Ascending aorta (tissue), 2 donors: Measurements from ENCODE around the gene KPNA2. TPM values are rescaled to one million over a fixed set of nuclear protein-coding genes. Genes with fewer than 3 reads are reported as not detected.
A peak's percentile ranks its signal among the peaks of the same experiment; 100 is the strongest.

Experiments used
- DNase-seq, 2 donors: peaks; one replicate each; pipeline ENCODE4 v3.0.0-alpha.2; 2019; ENCODE audit warnings: low spot score in 2 of 2
- H3K27ac ChIP-seq, 2 donors: fragments of 200-600 bp; sonication (generic); one replicate each; pipeline ENCODE4 v1.5.1; 2016 to 2017; ENCODE audit warnings: mild to moderate bottlenecking in 1 of 2
- H3K27me3 ChIP-seq: fragments of 200-600 bp; sonication (generic); one replicate; pipeline ENCODE4 v1.5.1; 2017
- H3K36me3 ChIP-seq, 2 donors: fragments of 200-600 bp; sonication (generic); one replicate each; pipeline ENCODE4 v1.5.1; 2016
- H3K4me1 ChIP-seq, 2 donors: fragments of 200-600 bp; sonication (generic); one replicate each; pipeline ENCODE4 v1.5.1; 2016 to 2017; ENCODE audit warnings: mild to moderate bottlenecking in 1 of 2
- H3K4me3 ChIP-seq, 2 donors: fragments of 200-600 bp; sonication (generic); one replicate each; pipeline ENCODE4 v1.5.1; 2016 to 2017; ENCODE audit warnings: mild to moderate bottlenecking in 1 of 2
- H3K9me3 ChIP-seq, 2 donors: fragments of 200-600 bp; sonication (generic); one replicate each; pipeline ENCODE4 v1.5.1; 2016
- intact Hi-C: fragments of 100-400 bp; cut with DNase I; formaldehyde crosslinking; loops from one replicate; pipeline ENCODE4 v1.15.1; 2023
- total RNA-seq: library from RNA; depleted of rRNA; stranded (reverse); fragments of >200 nt; gene quantifications from one replicate; pipeline ENCODE4 v1.1.0, GENCODE V29; 2016
- TF ChIP-seq, protein P1 (sequence below), 3 experiments: fragments of 200-600 bp in 2 of 3; fragments of 450-650 bp in 1 of 3; sonication (generic) in 2 of 3; IDR thresholded peaks; one replicate each; pipeline ENCODE4 v1.5.1; 2016 to 2019; ENCODE audit warnings: antibody characterized with exemption in 3 of 3, mild to moderate bottlenecking in 1 of 3, moderate library complexity in 1 of 3

KPNA2 gene
- total RNA-seq, result 11.6 TPM

DNA sequence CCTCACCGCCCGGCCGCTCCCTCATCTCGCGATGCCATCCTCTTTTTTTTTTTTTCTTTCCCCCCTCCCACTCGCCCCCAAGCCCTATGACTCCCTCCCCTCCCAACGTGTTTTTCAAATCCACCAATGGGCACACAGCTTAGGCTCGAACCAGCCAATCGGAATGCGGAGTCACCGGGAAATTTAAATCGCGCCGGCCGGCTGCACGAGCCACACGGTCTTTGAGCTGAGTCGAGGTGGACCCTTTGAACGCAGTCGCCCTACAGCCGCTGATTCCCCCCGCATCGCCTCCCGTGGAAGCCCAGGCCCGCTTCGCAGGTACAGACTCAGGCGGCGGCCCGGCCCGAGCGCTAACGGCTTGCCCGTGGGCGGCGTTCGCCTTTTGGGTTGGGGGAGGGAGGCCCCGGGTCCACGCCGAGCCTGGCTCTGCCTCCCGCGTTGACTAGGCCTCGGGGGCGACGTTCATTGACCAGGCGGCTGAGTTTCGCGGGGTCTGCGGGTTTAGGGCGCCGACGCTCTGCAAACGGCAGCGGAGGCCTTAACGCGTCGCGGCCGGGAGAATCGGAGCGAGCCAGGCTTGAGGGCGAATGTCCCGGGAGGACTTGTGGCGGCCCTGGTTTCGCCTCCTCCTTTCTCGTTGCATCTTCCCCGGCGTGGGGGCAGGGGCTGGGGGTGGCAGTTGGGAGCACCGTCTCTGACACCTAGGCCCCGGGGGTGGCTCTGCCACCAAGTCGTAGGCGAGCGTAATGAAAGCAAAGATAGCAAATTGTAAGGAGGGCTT is at the start of gene KPNA2:
TSS of gene KPNA2 (plus strand) at position 213 of the 781 bp plus-strand sequence. CDS start 1,398 bp downstream, outside the sequence.
- Histone ChIP-seq H3K4me3 (peak within 1 kb of the TSS; percentile 90 to 97), H3K36me3 (peaks cover 12 to 18% of the 10 kb centered on the region in 2 donors), H3K9me3 (no peaks in the 10 kb centered on the region), H3K27ac (peak within 1 kb of the TSS; percentile 64 to 76), H3K4me1 (peaks cover 0 to 7% of the 10 kb centered on the region in 2 donors), H3K27me3 (no peaks in the 10 kb centered on the region)
- TF ChIP-seq, protein P1, sequence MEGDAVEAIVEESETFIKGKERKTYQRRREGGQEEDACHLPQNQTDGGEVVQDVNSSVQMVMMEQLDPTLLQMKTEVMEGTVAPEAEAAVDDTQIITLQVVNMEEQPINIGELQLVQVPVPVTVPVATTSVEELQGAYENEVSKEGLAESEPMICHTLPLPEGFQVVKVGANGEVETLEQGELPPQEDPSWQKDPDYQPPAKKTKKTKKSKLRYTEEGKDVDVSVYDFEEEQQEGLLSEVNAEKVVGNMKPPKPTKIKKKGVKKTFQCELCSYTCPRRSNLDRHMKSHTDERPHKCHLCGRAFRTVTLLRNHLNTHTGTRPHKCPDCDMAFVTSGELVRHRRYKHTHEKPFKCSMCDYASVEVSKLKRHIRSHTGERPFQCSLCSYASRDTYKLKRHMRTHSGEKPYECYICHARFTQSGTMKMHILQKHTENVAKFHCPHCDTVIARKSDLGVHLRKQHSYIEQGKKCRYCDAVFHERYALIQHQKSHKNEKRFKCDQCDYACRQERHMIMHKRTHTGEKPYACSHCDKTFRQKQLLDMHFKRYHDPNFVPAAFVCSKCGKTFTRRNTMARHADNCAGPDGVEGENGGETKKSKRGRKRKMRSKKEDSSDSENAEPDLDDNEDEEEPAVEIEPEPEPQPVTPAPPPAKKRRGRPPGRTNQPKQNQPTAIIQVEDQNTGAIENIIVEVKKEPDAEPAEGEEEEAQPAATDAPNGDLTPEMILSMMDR (IDR thresholded peaks at IDR 0.05), result no peak
- intact Hi-C loops, result loop anchor here (1.0 to 10.0 kb wide), 6 partner anchors 15 to 419 kb away; partner anchors contain the start of genes BPTF, NOL11 and WIPI1
- peak; percentile 78 to 95 for DNase-seq

DNA sequence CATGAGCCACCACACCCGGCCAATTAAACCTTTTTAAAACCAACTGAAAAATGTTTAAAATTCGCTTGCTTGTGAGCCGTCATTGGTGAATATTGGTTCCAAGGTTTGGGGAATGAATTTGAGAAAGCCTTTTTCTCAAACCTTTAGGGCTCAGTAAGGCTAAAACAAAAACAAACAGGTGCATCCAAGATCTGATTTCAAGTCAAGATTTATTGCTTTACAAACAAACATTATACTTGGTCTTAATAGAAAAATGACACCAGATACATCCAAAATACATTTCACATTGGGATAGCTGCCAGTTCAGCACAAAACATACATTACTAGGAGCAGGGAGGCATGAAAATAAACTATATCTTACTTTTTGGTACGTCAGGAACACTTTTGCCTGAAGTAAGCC is 44.6 kb upstream of the KPNA2 start:
- TF ChIP-seq, protein P1 (IDR thresholded peaks at IDR 0.05), result no peak
- Histone ChIP-seq H3K36me3 (no peaks in the 10 kb centered on the region), H3K4me1 (peaks cover 4 to 7% of the 10 kb centered on the region in 2 donors), H3K27me3 (no peaks in the 10 kb centered on the region), H3K4me3 (no peak overlapping the region), H3K9me3 (no peaks in the 10 kb centered on the region), H3K27ac (no peak overlapping the region)
- no peak for DNase-seq
- intact Hi-C loops, result no loop called here

DNA sequence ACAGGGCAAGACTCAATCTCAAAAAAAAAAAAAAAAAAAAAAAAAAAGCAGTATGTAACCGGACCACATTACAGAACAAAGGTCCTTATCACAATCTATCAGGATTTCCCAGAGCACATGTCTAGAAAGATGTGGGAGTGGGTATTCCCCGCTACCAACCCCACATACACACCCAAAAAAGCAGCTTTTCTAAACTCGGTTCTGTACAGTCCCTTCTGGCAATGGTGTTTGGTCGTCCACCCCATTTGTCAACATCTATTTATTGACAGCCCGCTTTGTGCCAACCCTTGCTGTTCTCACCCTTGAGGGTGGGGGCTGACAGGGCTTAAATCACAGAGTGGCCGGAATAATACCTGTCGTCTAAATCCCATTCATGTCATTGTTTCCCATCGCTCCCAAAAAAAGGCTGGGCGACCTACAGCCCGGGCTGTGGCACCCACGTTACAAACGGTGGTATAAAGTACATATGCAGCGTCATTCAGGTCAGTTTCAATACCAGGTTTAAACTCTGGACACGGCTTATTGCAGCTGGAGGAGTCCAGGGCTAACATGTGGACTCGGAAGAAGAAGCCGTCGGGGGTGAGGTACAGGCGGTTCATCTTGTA is 42.9 kb upstream of the KPNA2 start:
- Histone ChIP-seq H3K4me3 (peak overlapping the region; percentile 52 to 82), H3K27ac (peak overlapping the region; percentile 76 to 95), H3K27me3 (no peaks in the 10 kb centered on the region), H3K4me1 (peaks cover 4 to 9% of the 10 kb centered on the region in 2 donors), H3K36me3 (no peaks in the 10 kb centered on the region), H3K9me3 (no peaks in the 10 kb centered on the region)
- DNase-seq, result no peak
- TF ChIP-seq, protein P1 (IDR thresholded peaks at IDR 0.05), result no peak
- intact Hi-C loops, result loop anchor here (1.0 to 2.0 kb wide), 3 partner anchors 28 to 1334 kb away; partner anchors contain the start of gene ABCA5

DNA sequence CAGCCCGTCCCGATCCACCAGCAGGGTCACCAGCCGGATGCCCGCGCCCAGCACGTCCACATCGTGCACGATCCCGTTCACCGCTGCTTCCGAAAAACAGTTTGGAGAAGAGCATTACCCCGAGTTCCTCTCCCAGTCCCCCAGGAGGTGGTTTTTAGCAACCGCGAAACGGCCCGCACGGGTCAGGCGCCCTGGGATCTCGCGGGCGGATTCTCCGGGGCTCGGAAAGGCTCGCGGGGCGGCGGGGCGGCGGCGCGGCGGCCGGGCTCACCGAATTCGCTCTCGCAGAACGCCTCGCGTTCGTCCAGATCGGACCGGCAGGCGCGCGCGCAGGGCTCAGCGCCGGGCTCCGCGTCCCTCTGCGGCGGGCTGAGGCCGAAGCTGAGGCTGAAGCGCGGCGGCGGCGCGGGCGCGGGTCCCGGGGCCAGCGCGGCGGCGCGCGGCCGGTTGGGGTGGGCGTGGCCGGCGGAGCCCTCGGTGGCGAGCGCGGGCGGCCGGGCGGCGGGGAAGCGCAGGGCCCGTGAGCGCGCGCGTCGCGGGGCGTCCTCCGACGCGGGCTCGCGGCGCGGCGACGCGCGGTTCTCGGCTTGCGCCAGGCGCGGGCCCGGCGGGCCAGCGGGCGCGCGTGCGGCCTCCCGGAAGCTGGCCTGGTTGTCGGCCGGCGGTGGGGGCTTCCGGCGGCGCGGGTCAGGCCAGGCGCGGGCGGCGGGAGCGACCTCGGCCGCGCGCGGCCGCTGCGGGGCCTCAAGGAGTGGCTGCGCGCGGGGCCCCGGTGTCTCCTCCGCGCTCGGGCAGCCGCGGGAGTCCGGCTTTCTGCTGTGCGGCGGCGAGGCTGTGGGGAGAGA is 42.2 kb upstream of the KPNA2 start:
- intact Hi-C loops, result loop anchor here (1.0 to 2.0 kb wide), 3 partner anchors 27 to 1333 kb away; partner anchors contain the start of gene ABCA5
- DNase-seq, result peak in 1 of 2 donors; percentile 87
- TF ChIP-seq, protein P1 (IDR thresholded peaks at IDR 0.05), result peak in 1 of 3 experiments; percentile 15

DNA sequence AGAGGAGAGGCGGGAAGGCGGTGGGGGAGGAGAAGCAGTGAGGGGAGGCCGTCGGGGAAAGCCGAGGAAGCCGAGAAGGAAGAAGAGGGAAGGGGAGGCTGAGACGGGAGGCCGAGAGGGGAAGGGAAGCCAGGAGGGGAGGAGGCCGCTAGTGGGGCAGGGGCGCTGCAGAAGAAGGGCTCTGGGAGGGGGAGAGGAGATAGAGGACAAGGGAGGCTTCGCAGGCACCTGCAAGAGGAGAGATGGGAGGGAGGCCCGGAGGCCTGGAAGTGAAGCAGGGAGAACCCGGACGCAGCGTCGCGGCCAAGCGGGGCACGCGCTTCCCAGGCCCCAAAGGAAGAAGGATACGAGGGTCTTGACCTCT is 41.6 kb upstream of the KPNA2 start:
- Histone ChIP-seq H3K9me3 (no peaks in the 10 kb centered on the region), H3K27ac (peak overlapping the region; percentile 91 to 97), H3K27me3 (no peaks in the 10 kb centered on the region), H3K4me3 (peak overlapping the region; percentile 73 to 91), H3K36me3 (no peaks in the 10 kb centered on the region), H3K4me1 (peaks cover 4 to 9% of the 10 kb centered on the region in 2 donors)
- intact Hi-C loops, result loop anchor here (1.0 to 2.0 kb wide), 3 partner anchors 26 to 1333 kb away; partner anchors contain the start of gene ABCA5
- no peak for DNase-seq
- TF ChIP-seq, protein P1 (IDR thresholded peaks at IDR 0.05), result no peak

More for the DNA sequence above, 42.2 kb upstream of the KPNA2 start:
- Histone ChIP-seq H3K27me3 (no peaks in the 10 kb centered on the region), H3K27ac (peak overlapping the region; percentile 91 to 97), H3K36me3 (no peaks in the 10 kb centered on the region), H3K4me3 (peak overlapping the region; percentile 73 to 91), H3K4me1 (peaks cover 4 to 9% of the 10 kb centered on the region in 2 donors), H3K9me3 (no peaks in the 10 kb centered on the region)
